SU-DHL-6 (cell line): ENCODE results near the gene SDR39U1.

Source experiments
- CTCF ChIP-seq: fragments of 200-600 bp; sonication (generic); IDR thresholded peaks from one replicate; pipeline ENCODE4 v1.5.1; 2017; ENCODE audit warnings: antibody characterized with exemption, mild to moderate bottlenecking, low read length, moderate library complexity; ENCODE audit not compliant: insufficient read depth, poor library complexity, severe bottlenecking
- EZH2phosphoT487 ChIP-seq: fragments of 200-600 bp; sonication (generic), shearing (Covaris generic); conservative IDR thresholded peaks from 2 replicates; pipeline ENCODE4 v1.6.1; 2018; ENCODE audit warnings: mild to moderate bottlenecking, antibody characterized with exemption, low read length, moderate library complexity, mixed read lengths

GRCh38 chr14:24438223-24439097 is 4.1 kb downstream of the SDR39U1 start:
- TF ChIP-seq CTCF (no peak), EZH2phosphoT487 (no peak)
